OCI-LY7 (cell line): ENCODE results near the gene SEC61B.

Experiments
- EZH2phosphoT487 ChIP-seq: fragments of 200-600 bp; sonication (generic); IDR thresholded peaks from 2 replicates; pipeline ENCODE4 v1.6.1; 2018; ENCODE audit warnings: low read depth, borderline replicate concordance, mild to moderate bottlenecking, mixed run types, antibody characterized with exemption, low read length, moderate library complexity, mixed read lengths
- TF ChIP-seq, protein P1 (sequence below): fragments of 200-600 bp; sonication (generic); conservative IDR thresholded peaks from 2 replicates; pipeline ENCODE4 v1.5.1; 2014; ENCODE audit warnings: mild to moderate bottlenecking, antibody characterized with exemption, low read length, moderate library complexity, mixed read lengths

DNA sequence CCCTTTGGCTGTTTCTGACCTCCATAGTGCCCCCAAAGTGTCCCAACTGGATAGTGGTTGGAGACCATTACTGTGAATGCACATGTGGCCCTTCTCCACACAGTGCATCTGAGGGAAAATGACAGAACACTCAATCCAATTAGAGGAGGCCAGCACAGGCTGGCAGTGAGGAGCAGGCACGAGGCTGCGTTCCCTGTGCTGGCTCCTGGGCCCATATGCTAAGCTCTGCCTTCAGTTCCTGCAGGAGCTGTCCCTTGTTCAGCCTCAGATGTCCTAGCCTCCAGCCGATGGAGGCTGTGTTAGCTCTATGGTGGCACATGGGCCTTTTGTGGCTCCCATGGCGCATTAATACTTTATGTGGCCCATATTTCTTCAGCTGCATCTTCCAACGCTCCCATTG, 36.1 kb upstream of the SEC61B start:
- TF ChIP-seq, protein P1, sequence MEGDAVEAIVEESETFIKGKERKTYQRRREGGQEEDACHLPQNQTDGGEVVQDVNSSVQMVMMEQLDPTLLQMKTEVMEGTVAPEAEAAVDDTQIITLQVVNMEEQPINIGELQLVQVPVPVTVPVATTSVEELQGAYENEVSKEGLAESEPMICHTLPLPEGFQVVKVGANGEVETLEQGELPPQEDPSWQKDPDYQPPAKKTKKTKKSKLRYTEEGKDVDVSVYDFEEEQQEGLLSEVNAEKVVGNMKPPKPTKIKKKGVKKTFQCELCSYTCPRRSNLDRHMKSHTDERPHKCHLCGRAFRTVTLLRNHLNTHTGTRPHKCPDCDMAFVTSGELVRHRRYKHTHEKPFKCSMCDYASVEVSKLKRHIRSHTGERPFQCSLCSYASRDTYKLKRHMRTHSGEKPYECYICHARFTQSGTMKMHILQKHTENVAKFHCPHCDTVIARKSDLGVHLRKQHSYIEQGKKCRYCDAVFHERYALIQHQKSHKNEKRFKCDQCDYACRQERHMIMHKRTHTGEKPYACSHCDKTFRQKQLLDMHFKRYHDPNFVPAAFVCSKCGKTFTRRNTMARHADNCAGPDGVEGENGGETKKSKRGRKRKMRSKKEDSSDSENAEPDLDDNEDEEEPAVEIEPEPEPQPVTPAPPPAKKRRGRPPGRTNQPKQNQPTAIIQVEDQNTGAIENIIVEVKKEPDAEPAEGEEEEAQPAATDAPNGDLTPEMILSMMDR = no peak
- no peak for TF ChIP-seq EZH2phosphoT487
